Neural progenitor cell (in vitro differentiated cells): ENCODE measurements around the gene OTULIN. TPM values are rescaled to one million over a fixed set of nuclear protein-coding genes. Genes with fewer than 3 reads are reported as not detected.

ENCODE experiments used
- DNase-seq: peaks from one replicate; pipeline ENCODE4 v3.0.0-alpha.2; 2016; ENCODE audit warnings: low spot score
- H2AFZ ChIP-seq: fragments of 200-600 bp; sonication (generic); replicated peaks from 2 replicates; pipeline ENCODE4 v1.6.1; 2016; ENCODE audit warnings: antibody characterized with exemption
- H3F3A ChIP-seq: fragments of 200-600 bp; sonication (generic); 2 replicates; pipeline ENCODE4 v1.6.1; 2016; ENCODE audit warnings: antibody characterized with exemption, low read depth
- H3K27ac ChIP-seq: fragments of 200-600 bp; sonication (generic); 2 replicates; pipeline ENCODE4 v1.5.1; 2016; ENCODE audit warnings: mild to moderate bottlenecking
- H3K27me3 ChIP-seq: fragments of 200-600 bp; sonication (generic); 2 replicates; pipeline ENCODE4 v1.6.1; 2016; ENCODE audit warnings: mild to moderate bottlenecking, moderate library complexity
- H3K36me3 ChIP-seq: fragments of 200-600 bp; sonication (generic); 2 replicates; pipeline ENCODE4 v1.5.1; 2016
- H3K4me1 ChIP-seq: fragments of 200-600 bp; sonication (generic); 2 replicates; pipeline ENCODE4 v1.6.1; 2016; ENCODE audit warnings: mixed run types
- H3K4me2 ChIP-seq: fragments of 200-600 bp; sonication (generic); 2 replicates; pipeline ENCODE4 v1.6.1; 2016
- H3K4me3 ChIP-seq: fragments of 200-600 bp; sonication (generic); 2 replicates; pipeline ENCODE4 v1.5.1; 2016
- H3K79me2 ChIP-seq: fragments of 200-600 bp; sonication (generic); 2 replicates; pipeline ENCODE4 v1.6.1; 2016; ENCODE audit warnings: low read depth
- H3K9ac ChIP-seq: fragments of 200-600 bp; sonication (generic); 2 replicates; pipeline ENCODE4 v1.6.1; 2016
- H3K9me3 ChIP-seq: fragments of 200-600 bp; sonication (generic); 2 replicates; pipeline ENCODE4 v1.5.1; 2016; ENCODE audit warnings: low read depth
- H4K20me1 ChIP-seq: fragments of 200-600 bp; sonication (generic); 2 replicates; pipeline ENCODE4 v1.6.1; 2016; ENCODE audit warnings: low read depth
- H3K27ac Mint-ChIP-seq: 3 replicates; pipeline ENCODE4 v1.8.0; 2021; ENCODE audit warnings: mixed read lengths
- H3K27me3 Mint-ChIP-seq: 2 replicates; pipeline ENCODE4 v1.8.0; 2022; ENCODE audit warnings: low read depth, mild to moderate bottlenecking, inconsistent platforms, moderate library complexity, mixed read lengths; ENCODE audit not compliant: insufficient read depth
- H3K36me3 Mint-ChIP-seq: 3 replicates; pipeline ENCODE4 v1.8.0; 2021; ENCODE audit warnings: mixed read lengths
- H3K4me1 Mint-ChIP-seq: 3 replicates; pipeline ENCODE4 v1.8.0; 2021; ENCODE audit warnings: mixed read lengths
- H3K4me3 Mint-ChIP-seq: 3 replicates; pipeline ENCODE4 v1.8.0; 2021; ENCODE audit warnings: mild to moderate bottlenecking, moderate library complexity, mixed read lengths
- H3K9me3 Mint-ChIP-seq: 3 replicates; pipeline ENCODE4 v1.8.0; 2020; ENCODE audit warnings: mixed read lengths
- EZH2 ChIP-seq: fragments of 200-600 bp; sonication (generic); IDR thresholded peaks from 2 replicates; pipeline ENCODE4 v1.6.1; 2017; ENCODE audit warnings: antibody characterized with exemption, mild to moderate bottlenecking, moderate library complexity
- EZH2phosphoT487 ChIP-seq: fragments of 200-600 bp; sonication (generic); IDR thresholded peaks from 2 replicates; pipeline ENCODE4 v1.6.1; 2017; ENCODE audit warnings: antibody characterized with exemption
- total RNA-seq: library from RNA; depleted of rRNA; stranded (reverse); fragments of >200 nt; gene quantifications from 2 replicates; pipeline ENCODE4 v1.2.3, GENCODE V29; 2015; ENCODE audit warnings: low replicate concordance
- TF ChIP-seq, protein P1 (sequence below): fragments of 200-600 bp; sonication (generic); IDR thresholded peaks from 2 replicates; pipeline ENCODE4 v1.5.1; 2017; ENCODE audit warnings: antibody characterized with exemption, mild to moderate bottlenecking

Gene OTULIN
- total RNA-seq, 1 donor from 2014 or later: 23.1 TPM

DNA sequence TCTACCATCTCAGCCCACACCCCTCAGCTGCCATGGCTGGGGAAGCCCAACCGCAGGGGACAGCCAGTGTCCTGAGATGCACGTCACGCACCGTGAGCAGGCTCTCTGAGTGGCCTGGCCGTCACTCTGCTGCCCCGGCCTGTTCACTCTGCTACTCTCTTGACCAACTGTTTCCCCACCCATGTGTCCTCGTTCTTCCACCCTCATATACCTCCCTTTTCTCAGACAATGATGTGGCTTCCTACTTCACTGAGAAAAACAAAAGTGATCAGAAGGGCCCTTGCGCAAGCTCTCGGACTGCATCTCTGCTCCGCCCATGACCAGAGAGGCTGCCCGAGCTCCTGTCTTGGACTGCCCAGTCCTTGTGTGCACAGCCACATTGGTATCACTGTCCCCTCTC is 47.6 kb downstream of the OTULIN start:
- H3K4me1 Mint-ChIP-seq: no peaks in the 10 kb centered on the region
- Histone ChIP-seq H3K27me3 (no peaks in the 10 kb centered on the region), H3K4me2 (no peak overlapping the region), H3K79me2 (no peaks in the 10 kb centered on the region), H3K4me3 (no peak overlapping the region), H2AFZ (no peak overlapping the region), H3F3A (no peaks in the 10 kb centered on the region), H3K4me1 (no peaks in the 10 kb centered on the region), H3K36me3 (no peaks in the 10 kb centered on the region), H3K27ac (no peak overlapping the region), H3K9ac (no peak overlapping the region), H3K9me3 (no peaks in the 10 kb centered on the region), H4K20me1 (no peaks in the 10 kb centered on the region)
- H3K4me3 Mint-ChIP-seq: peak overlapping the region; percentile 15
- no peak for DNase-seq
- no peaks in the 10 kb centered on the region for H3K9me3 Mint-ChIP-seq
- H3K36me3 Mint-ChIP-seq: peaks cover 59% of the 10 kb centered on the region
- TF ChIP-seq, protein P1, sequence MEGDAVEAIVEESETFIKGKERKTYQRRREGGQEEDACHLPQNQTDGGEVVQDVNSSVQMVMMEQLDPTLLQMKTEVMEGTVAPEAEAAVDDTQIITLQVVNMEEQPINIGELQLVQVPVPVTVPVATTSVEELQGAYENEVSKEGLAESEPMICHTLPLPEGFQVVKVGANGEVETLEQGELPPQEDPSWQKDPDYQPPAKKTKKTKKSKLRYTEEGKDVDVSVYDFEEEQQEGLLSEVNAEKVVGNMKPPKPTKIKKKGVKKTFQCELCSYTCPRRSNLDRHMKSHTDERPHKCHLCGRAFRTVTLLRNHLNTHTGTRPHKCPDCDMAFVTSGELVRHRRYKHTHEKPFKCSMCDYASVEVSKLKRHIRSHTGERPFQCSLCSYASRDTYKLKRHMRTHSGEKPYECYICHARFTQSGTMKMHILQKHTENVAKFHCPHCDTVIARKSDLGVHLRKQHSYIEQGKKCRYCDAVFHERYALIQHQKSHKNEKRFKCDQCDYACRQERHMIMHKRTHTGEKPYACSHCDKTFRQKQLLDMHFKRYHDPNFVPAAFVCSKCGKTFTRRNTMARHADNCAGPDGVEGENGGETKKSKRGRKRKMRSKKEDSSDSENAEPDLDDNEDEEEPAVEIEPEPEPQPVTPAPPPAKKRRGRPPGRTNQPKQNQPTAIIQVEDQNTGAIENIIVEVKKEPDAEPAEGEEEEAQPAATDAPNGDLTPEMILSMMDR: no peak
- TF ChIP-seq EZH2 (no peak), EZH2phosphoT487 (no peak)
- peaks cover 5% of the 10 kb centered on the region for H3K27me3 Mint-ChIP-seq
- H3K27ac Mint-ChIP-seq: no peak overlapping the region

DNA sequence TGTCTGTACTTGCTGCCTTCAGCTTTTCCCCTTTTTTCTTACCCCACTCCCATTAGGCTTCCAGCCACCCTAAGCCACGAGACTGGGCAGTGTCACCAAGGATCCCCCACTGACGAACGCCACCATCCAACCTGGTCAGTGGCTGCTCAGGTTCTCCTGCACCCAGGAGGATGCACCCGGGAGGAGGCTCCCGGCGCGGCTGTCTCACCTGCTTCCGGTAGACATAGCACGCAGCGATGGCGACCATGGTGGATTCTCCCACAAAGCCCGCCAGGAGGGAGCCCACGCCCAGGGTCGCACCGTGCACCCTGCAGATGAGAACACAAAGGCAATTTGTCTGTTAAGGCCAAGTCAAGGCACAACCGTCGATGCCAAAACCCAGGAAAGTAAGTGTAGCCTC is 48.1 kb downstream of the OTULIN start:
- H3K9me3 ChIP-seq: no peaks in the 10 kb centered on the region
- no peak overlapping the region for H3K9ac ChIP-seq
- Mint-ChIP-seq H3K9me3 (no peaks in the 10 kb centered on the region), H3K4me1 (no peaks in the 10 kb centered on the region), H3K27me3 (peaks cover 5% of the 10 kb centered on the region), H3K4me3 (no peak overlapping the region), H3K36me3 (peaks cover 59% of the 10 kb centered on the region), H3K27ac (no peak overlapping the region)
- H3K36me3 ChIP-seq: no peaks in the 10 kb centered on the region
- no peaks in the 10 kb centered on the region for H3K4me1 ChIP-seq
- no peak for DNase-seq
- no peak overlapping the region for H3K4me3 ChIP-seq
- TF ChIP-seq, protein P1: no peak
- H3K27me3 ChIP-seq: no peaks in the 10 kb centered on the region
- no peaks in the 10 kb centered on the region for H3K79me2 ChIP-seq
- no peaks in the 10 kb centered on the region for H4K20me1 ChIP-seq
- H3K27ac ChIP-seq: no peak overlapping the region
- no peaks in the 10 kb centered on the region for H3F3A ChIP-seq
- H2AFZ ChIP-seq: no peak overlapping the region
- no peak overlapping the region for H3K4me2 ChIP-seq

DNA sequence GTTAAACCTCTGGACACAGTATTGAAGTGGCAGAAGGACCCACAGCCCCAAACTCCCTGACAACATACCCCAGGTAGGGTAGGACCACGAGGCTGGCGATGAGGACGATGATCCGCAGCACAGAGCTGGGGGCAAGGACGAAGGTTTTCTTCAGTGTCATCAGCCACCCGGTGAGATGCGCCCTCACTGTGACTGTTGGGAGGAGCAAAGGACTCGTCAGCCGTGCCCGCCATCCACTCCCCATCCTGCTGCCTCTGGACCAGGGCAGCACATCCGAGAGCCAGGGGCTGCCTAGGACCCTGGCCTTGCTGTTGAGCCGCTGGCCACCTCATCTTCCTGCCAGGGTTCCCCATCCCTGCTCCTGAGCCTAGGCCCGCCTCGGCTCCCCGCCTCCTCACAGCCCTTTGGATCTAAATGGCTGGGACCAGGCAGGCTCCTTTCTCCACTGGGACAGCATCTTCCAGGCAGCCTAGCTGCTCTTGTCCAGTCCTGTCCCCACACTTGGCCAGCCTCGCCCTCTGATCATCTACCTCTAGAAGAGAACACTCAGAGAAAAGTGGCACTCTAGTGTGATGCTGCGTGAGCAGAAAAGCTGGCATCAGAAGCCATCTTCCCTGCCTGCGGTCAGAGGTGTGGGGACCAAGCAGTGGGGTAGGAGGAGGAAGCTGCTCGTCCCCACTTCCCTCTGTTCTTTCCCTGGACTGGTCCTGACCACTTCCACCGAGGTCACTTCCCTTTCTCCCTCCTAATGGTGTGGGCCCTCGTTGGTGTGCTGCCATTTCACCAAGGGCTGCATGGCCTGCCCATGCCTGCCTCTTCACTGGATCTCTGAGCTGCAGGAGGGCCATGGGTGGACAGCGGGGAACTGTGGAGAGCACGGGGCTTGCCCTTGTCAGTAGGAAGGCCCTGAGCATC is 49.2 kb downstream of the OTULIN start:
- H3K36me3 ChIP-seq: no peaks in the 10 kb centered on the region

More for the DNA sequence above, 49.2 kb downstream of the OTULIN start:
- H3K9me3 Mint-ChIP-seq: peaks cover 1% of the 10 kb centered on the region
- H3K27me3 ChIP-seq: no peaks in the 10 kb centered on the region
- H3K27ac Mint-ChIP-seq: peak overlapping the region; percentile 25
- no peak overlapping the region for H3K4me3 Mint-ChIP-seq
- H4K20me1 ChIP-seq: no peaks in the 10 kb centered on the region
- H3K9ac ChIP-seq: no peak overlapping the region
- no peak overlapping the region for H3K4me2 ChIP-seq
- no peaks in the 10 kb centered on the region for H3K79me2 ChIP-seq
- DNase-seq: no peak
- no peak overlapping the region for H3K27ac ChIP-seq
- H3K9me3 ChIP-seq: no peaks in the 10 kb centered on the region
- H3K36me3 Mint-ChIP-seq: peaks cover 62% of the 10 kb centered on the region
- no peaks in the 10 kb centered on the region for H3F3A ChIP-seq
- no peak overlapping the region for H3K4me3 ChIP-seq
- no peaks in the 10 kb centered on the region for H3K4me1 ChIP-seq
- H3K27me3 Mint-ChIP-seq: peaks cover 5% of the 10 kb centered on the region
- no peak for TF ChIP-seq EZH2phosphoT487
- TF ChIP-seq, protein P1: no peak
- no peak for TF ChIP-seq EZH2
- H2AFZ ChIP-seq: no peak overlapping the region
- no peaks in the 10 kb centered on the region for H3K4me1 Mint-ChIP-seq
